Upper lobe of left lung (tissue), 4 donors: ENCODE results near the gene PRKCZ.

Source experiments
- EP300 ChIP-seq, 4 donors: sonication (generic); formaldehyde crosslinking; IDR thresholded peaks; one replicate each; pipeline ENCODE4 v1.5.1; 2017; ENCODE audit warnings: antibody characterized with exemption in 4 of 4, control low read depth in 2 of 4
- POLR2A ChIP-seq, 4 donors: fragments of 450-650 bp; IDR thresholded peaks; one replicate each; pipeline ENCODE4 v1.5.1; 2016 to 2017; ENCODE audit warnings: antibody characterized with exemption in 4 of 4, mild to moderate bottlenecking in 2 of 4
- POLR2AphosphoS5 ChIP-seq, 2 donors: sonication (generic); formaldehyde crosslinking; IDR thresholded peaks; one replicate each; pipeline ENCODE4 v1.5.1; 2017; ENCODE audit warnings: antibody characterized with exemption in 2 of 2
- TF ChIP-seq, protein P1 (sequence below), 6 experiments: fragments of 450-650 bp in 4 of 6; fragments of 200-600 bp in 2 of 6; sonication (generic) in 2 of 6; IDR thresholded peaks; one replicate each; pipeline ENCODE4 v1.5.1; 2016 to 2019; ENCODE audit warnings: antibody characterized with exemption in 6 of 6

DNA sequence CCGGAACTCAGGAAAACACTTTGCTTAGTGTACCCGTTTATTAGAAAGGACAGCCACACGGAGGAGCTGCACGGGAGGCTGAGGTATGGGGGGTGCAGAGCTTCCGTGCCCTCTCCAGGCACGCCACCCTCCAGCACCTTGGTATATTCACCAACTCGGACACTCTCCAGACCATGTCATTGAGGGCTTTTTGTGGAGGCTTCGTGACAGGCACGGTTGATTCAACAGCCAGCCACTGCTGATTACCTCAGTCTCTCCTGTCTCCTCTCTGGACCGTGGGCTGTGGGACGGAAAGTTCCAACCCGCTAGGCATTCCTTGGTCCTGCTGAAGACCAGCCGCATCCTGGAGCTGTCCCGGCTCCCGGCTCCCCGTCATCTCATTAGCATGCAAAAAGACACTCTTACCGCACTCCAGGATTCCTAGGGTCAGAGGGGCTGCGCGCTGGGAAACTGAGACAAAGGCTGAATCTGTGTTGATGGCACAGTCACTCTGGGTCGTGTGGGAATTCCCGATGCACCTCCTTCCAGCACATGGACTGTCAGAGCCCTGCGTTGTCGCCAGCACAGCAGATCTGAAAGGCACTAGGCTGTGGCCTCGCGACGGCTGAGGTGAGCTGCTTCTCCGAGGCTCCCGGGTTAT lies 65.6 kb downstream of the PRKCZ start:
- TF ChIP-seq, protein P1, sequence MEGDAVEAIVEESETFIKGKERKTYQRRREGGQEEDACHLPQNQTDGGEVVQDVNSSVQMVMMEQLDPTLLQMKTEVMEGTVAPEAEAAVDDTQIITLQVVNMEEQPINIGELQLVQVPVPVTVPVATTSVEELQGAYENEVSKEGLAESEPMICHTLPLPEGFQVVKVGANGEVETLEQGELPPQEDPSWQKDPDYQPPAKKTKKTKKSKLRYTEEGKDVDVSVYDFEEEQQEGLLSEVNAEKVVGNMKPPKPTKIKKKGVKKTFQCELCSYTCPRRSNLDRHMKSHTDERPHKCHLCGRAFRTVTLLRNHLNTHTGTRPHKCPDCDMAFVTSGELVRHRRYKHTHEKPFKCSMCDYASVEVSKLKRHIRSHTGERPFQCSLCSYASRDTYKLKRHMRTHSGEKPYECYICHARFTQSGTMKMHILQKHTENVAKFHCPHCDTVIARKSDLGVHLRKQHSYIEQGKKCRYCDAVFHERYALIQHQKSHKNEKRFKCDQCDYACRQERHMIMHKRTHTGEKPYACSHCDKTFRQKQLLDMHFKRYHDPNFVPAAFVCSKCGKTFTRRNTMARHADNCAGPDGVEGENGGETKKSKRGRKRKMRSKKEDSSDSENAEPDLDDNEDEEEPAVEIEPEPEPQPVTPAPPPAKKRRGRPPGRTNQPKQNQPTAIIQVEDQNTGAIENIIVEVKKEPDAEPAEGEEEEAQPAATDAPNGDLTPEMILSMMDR (IDR thresholded peaks at IDR 0.05), result no peak
- no peak for TF ChIP-seq POLR2A (IDR thresholded peaks at IDR 0.05)
- no peak for TF ChIP-seq EP300 (IDR thresholded peaks at IDR 0.05)
- TF ChIP-seq POLR2AphosphoS5 (IDR thresholded peaks at IDR 0.05), result no peak
